CD8-positive, alpha-beta memory T cell (primary cell): ENCODE results near the gene R3HDML. TPM values are rescaled to one million over a fixed set of nuclear protein-coding genes. Genes with fewer than 3 reads are reported as not detected.
"Not testable (repeated sequence)": the region's sequence is repeated elsewhere in the genome, so short reads cannot be mapped to it uniquely, and the experiment has no call there.

Experiments
- CTCF ChIA-PET: fragments of 350-600 bp; sonication (Branson Sonifier 250); formaldehyde crosslinking; loops from one replicate; lab custom pipeline; 2021; ENCODE audit warnings: antibody characterized with exemption; lab: Charles Lee
- POLR2A ChIA-PET: fragments of 350-600 bp; sonication (Branson Sonifier 250); formaldehyde crosslinking; loops from one replicate; lab custom pipeline; 2021; ENCODE audit warnings: antibody characterized with exemption; lab: Charles Lee
- DNase-seq, 5 donors: peaks; one replicate each; pipeline versions ENCODE4 v3.0.0 to v3.0.0-alpha.2; 2020 to 2022; ENCODE audit warnings: mixed read lengths in 1 of 5
- H3K27ac ChIP-seq: one replicate; pipeline ENCODE4 v1.7.0; 2013; ENCODE audit warnings: low read depth, mild to moderate bottlenecking, low read length, moderate library complexity
- H3K27me3 ChIP-seq: 2 replicates; pipeline ENCODE4 v1.7.0; 2013; ENCODE audit warnings: low read length, mild to moderate bottlenecking; ENCODE audit not compliant: insufficient read depth, poor library complexity, severe bottlenecking
- H3K36me3 ChIP-seq: 2 replicates; pipeline ENCODE4 v1.7.0; 2013; ENCODE audit warnings: mild to moderate bottlenecking, low read length, moderate library complexity; ENCODE audit not compliant: insufficient read depth
- H3K4me1 ChIP-seq: 2 replicates; pipeline ENCODE4 v1.7.0; 2013; ENCODE audit warnings: mild to moderate bottlenecking, low read length, moderate library complexity; ENCODE audit not compliant: insufficient read depth
- H3K4me3 ChIP-seq: 2 replicates; pipeline ENCODE4 v1.7.0; 2013; ENCODE audit warnings: mild to moderate bottlenecking, low read length
- H3K9me3 ChIP-seq: 2 replicates; pipeline ENCODE4 v1.7.0; 2013; ENCODE audit warnings: mild to moderate bottlenecking, low read length
- H3K27ac Mint-ChIP-seq, 8 donors: one replicate each; pipeline ENCODE4 v1.8.0; 2020 to 2021; ENCODE audit warnings: mixed read lengths in 8 of 8, mild to moderate bottlenecking in 6 of 8, inconsistent platforms in 3 of 8, moderate library complexity in 3 of 8
- H3K27me3 Mint-ChIP-seq, 2 donors: one replicate each; pipeline ENCODE4 v1.8.0; 2020 to 2021; ENCODE audit warnings: mixed read lengths in 2 of 2, mild to moderate bottlenecking in 1 of 2, moderate library complexity in 1 of 2
- H3K36me3 Mint-ChIP-seq, 3 donors: one replicate each; pipeline ENCODE4 v1.8.0; 2020 to 2021; ENCODE audit warnings: mixed read lengths in 3 of 3, inconsistent platforms in 1 of 3, mild to moderate bottlenecking in 1 of 3
- H3K4me1 Mint-ChIP-seq, 3 donors: one replicate each; pipeline ENCODE4 v1.8.0; 2020 to 2021; ENCODE audit warnings: mixed read lengths in 3 of 3, inconsistent platforms in 1 of 3, mild to moderate bottlenecking in 1 of 3
- H3K4me3 Mint-ChIP-seq, 7 donors: one replicate each; pipeline ENCODE4 v1.8.0; 2020 to 2021; ENCODE audit warnings: mixed read lengths in 7 of 7, mild to moderate bottlenecking in 6 of 7, moderate library complexity in 4 of 7, inconsistent platforms in 2 of 7
- H3K9me3 Mint-ChIP-seq, 5 donors: one replicate each; pipeline ENCODE4 v1.8.0; 2020 to 2022; ENCODE audit warnings: mixed read lengths in 5 of 5, mild to moderate bottlenecking in 3 of 5, moderate library complexity in 2 of 5, inconsistent platforms in 1 of 5
- polyA plus RNA-seq: library from polyadenylated mRNA; unstranded; fragments of 300-500 nt; fragmentation: Illumina TruSeq; gene quantifications from one replicate; pipeline ENCODE4 v1.2.3, GENCODE V29; 2021
- total RNA-seq, 2 experiments: library from RNA; stranded (reverse); gene quantifications; one replicate each; pipeline ENCODE4 v1.2.3, GENCODE V29; 2021

The R3HDML gene
- total and polyA plus RNA-seq, 3 experiments from 2014 or later = not detected

DNA sequence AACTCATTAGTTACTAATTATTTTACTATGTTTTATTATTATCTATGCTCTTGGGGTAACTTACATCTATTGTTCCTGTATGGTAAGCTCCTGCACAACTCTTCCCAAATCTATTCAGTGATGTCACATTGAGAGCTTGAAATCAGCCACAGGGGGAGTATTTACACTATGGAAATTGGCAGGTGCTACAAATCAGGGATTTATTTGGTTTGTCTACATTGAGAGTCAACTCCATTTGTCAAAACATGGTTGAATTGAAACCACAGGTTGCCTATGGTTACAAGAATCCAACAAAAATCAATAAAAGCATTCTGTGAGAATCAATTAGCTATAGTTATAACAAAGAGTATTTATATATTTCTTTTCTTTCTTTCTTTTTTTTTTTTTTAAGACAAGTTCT lies 22.0 kb upstream of the R3HDML start:
- ChIA-PET POLR2A (no interaction called here), CTCF (interaction anchor here (0.7 to 8.5 kb wide), 2 partner anchors 99 to 135 kb away, joined by 3 to 396 read pairs; no protein-coding TSS in a partner anchor)
- H3K27ac Mint-ChIP-seq = no peak overlapping the region
- Histone ChIP-seq H3K27me3 (peaks cover 4% of the 10 kb centered on the region), H3K4me1 (peaks cover 7% of the 10 kb centered on the region), H3K4me3 (no peak overlapping the region), H3K36me3 (no peaks in the 10 kb centered on the region), H3K27ac (no peak overlapping the region), H3K9me3 (no peaks in the 10 kb centered on the region)
- no peak for DNase-seq
- no peak overlapping the region for H3K4me3 Mint-ChIP-seq
- H3K36me3 Mint-ChIP-seq = peaks cover 0 to 8% (median 0%) of the 10 kb centered on the region in 3 donors
- H3K27me3 Mint-ChIP-seq = peaks cover 17% of the 10 kb centered on the region in 2 donors
- H3K9me3 Mint-ChIP-seq = no peaks in the 10 kb centered on the region
- H3K4me1 Mint-ChIP-seq = peaks cover 14 to 16% (median 16%) of the 10 kb centered on the region in 3 donors

GRCh38 chr20:44319839-44320422 lies 16.9 kb upstream of the R3HDML start:
- Mint-ChIP-seq H3K27me3 (peaks cover 15 to 21% of the 10 kb centered on the region in 2 donors), H3K36me3 (no peaks in the 10 kb centered on the region), H3K27ac (no peak overlapping the region), H3K9me3 (no peaks in the 10 kb centered on the region), H3K4me1 (no peaks in the 10 kb centered on the region), H3K4me3 (no peak overlapping the region)
- Histone ChIP-seq H3K36me3 (no peaks in the 10 kb centered on the region), H3K27ac (no peak overlapping the region), H3K4me1 (no peaks in the 10 kb centered on the region), H3K4me3 (no peak overlapping the region), H3K9me3 (no peaks in the 10 kb centered on the region), H3K27me3 (peaks cover 4% of the 10 kb centered on the region)
- DNase-seq = no peak
- POLR2A ChIA-PET = interaction anchor here (0.7 kb wide), 1 partner anchor 465 kb away, joined by 3 read pairs; no protein-coding TSS in a partner anchor
- CTCF ChIA-PET = interaction anchor here (2.0 kb wide), 1 partner anchor 9 kb away, joined by 17 read pairs; the partner anchor contains the start of gene FITM2

GRCh38 chr20:44324343-44324742 lies 12.5 kb upstream of the R3HDML start:
- H3K4me1 Mint-ChIP-seq = no peaks in the 10 kb centered on the region
- no peak overlapping the region for H3K27ac ChIP-seq
- H3K9me3 ChIP-seq = no peaks in the 10 kb centered on the region
- CTCF ChIA-PET = interaction anchor here (2.4 kb wide), 1 partner anchor 14 kb away, joined by 12 read pairs; the partner anchor contains the start of gene FITM2
- H3K36me3 ChIP-seq = no peaks in the 10 kb centered on the region
- H3K4me3 Mint-ChIP-seq = peak overlapping the region in 2 of 7 donors; percentile 12 to 17
- peak overlapping the region in 1 of 8 donors; percentile 40 for H3K27ac Mint-ChIP-seq
- H3K4me3 ChIP-seq = no peak overlapping the region
- H3K9me3 Mint-ChIP-seq = no peaks in the 10 kb centered on the region
- no peaks in the 10 kb centered on the region for H3K36me3 Mint-ChIP-seq
- POLR2A ChIA-PET = no interaction called here
- DNase-seq = no peak
- peaks cover 4 to 15% of the 10 kb centered on the region in 2 donors for H3K27me3 Mint-ChIP-seq
- H3K4me1 ChIP-seq = no peaks in the 10 kb centered on the region
- no peaks in the 10 kb centered on the region for H3K27me3 ChIP-seq

GRCh38 chr20:44326391-44327159 lies 10.3 kb upstream of the R3HDML start:
- no peak overlapping the region for H3K4me3 ChIP-seq
- H3K36me3 ChIP-seq = no peaks in the 10 kb centered on the region
- no peaks in the 10 kb centered on the region for H3K4me1 Mint-ChIP-seq
- no peaks in the 10 kb centered on the region for H3K4me1 ChIP-seq
- H3K36me3 Mint-ChIP-seq = no peaks in the 10 kb centered on the region
- no peaks in the 10 kb centered on the region for H3K9me3 Mint-ChIP-seq
- H3K27me3 Mint-ChIP-seq = peaks cover 4 to 23% of the 10 kb centered on the region in 2 donors
- H3K27ac Mint-ChIP-seq = no peak overlapping the region
- POLR2A ChIA-PET = interaction anchor here (0.5 to 0.6 kb wide), 2 partner anchors 26 to 74 kb away, joined by 4 to 7 read pairs; no protein-coding TSS in a partner anchor
- no peak overlapping the region for H3K27ac ChIP-seq
- CTCF ChIA-PET = interaction anchor here (2.4 kb wide), 1 partner anchor 16 kb away, joined by 12 read pairs; the partner anchor contains the start of gene FITM2
- H3K9me3 ChIP-seq = no peaks in the 10 kb centered on the region
- H3K27me3 ChIP-seq = no peaks in the 10 kb centered on the region
- peak in 1 of 5 donors; percentile 19 for DNase-seq
- peak overlapping the region in 4 of 7 donors; percentile 19 to 45 (median 38) for H3K4me3 Mint-ChIP-seq

DNA sequence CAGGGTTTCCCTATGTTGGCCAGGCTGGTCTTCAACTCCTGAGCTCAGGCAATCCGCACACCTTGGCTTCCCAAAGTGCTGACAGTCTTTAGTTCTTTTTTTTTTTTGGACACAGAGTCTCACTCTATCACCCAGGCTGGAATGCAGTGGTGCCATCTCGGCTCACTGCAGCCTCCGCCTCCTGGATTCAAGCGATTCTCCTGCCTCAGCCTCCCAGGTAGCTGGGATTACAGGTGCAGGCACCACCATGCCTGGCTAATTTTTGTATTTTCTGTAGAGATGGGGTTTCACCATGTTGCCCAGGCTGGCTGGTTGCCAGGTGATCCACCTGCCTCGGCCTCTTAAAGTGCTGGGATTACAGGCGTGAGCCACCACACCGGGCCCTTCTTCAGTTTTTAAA lies 9.1 kb upstream of the R3HDML start:
- Mint-ChIP-seq H3K27ac (peak overlapping the region in 1 of 8 donors; percentile 49), H3K27me3 (peaks cover 1 to 27% of the 10 kb centered on the region in 2 donors), H3K4me3 (peak overlapping the region in 3 of 7 donors; percentile 21 to 48 (median 32))
- H3K27ac ChIP-seq, H3K4me1 Mint-ChIP-seq, H3K4me1 ChIP-seq, H3K36me3 Mint-ChIP-seq, H3K9me3 ChIP-seq, DNase-seq, H3K4me3 ChIP-seq, POLR2A ChIA-PET, H3K27me3 ChIP-seq, H3K36me3 ChIP-seq, H3K9me3 Mint-ChIP-seq: not testable (repeated sequence)
- CTCF ChIA-PET = interaction anchor here (0.9 to 2.8 kb wide), 2 partner anchors 17 to 114 kb away, joined by 3 to 8 read pairs; partner anchors contain the start of gene FITM2

DNA sequence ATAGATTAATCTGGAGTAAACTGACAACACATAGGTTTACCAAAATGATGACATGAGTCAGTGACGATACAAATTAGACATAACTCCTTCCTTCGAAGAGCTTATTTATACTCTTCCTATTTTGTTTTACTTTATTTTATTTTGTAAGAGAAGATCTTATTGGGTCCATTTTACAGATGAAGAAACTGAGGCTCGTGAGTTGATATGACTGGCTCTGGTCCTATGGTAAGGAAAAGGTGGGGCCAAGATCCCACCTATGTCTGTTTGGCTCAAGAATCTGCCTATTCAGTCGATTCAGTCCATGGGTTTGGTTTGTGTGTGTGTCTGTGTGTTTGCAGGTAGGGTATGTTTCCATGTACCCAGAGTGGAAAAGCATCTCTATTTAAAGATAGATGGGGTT lies 8.4 kb upstream of the R3HDML start:
- H3K4me1 Mint-ChIP-seq = no peaks in the 10 kb centered on the region
- POLR2A ChIA-PET = no interaction called here

DNA sequence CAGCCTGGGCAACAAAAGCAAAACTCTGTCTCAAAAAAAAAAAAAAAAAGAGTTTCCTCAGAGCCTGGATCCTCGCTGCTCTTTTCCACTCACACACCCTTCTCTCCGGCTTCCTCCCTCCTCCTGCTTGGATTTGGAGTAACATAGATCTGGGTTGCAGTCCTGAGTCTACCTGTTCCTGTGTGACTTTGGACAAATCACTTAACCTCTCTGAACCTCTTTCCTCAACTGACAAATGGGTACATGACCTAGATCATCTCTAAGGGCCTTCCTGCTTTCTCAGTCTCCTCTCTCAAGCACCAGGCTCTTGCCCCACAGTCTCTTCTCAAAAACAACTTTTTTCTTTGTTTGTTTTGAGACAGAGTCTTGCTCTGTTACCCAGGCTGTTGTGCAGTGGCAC lies 5.6 kb upstream of the R3HDML start:
- no peaks in the 10 kb centered on the region for H3K27me3 ChIP-seq
- H3K4me1 ChIP-seq = no peaks in the 10 kb centered on the region
- H3K36me3 ChIP-seq = no peaks in the 10 kb centered on the region
- Mint-ChIP-seq H3K4me3 (no peak overlapping the region), H3K9me3 (no peaks in the 10 kb centered on the region), H3K27ac (no peak overlapping the region), H3K27me3 (peaks cover 16 to 38% of the 10 kb centered on the region in 2 donors), H3K36me3 (no peaks in the 10 kb centered on the region), H3K4me1 (no peaks in the 10 kb centered on the region)
- no peak overlapping the region for H3K4me3 ChIP-seq
- H3K27ac ChIP-seq = no peak overlapping the region
- no peak for DNase-seq
- POLR2A ChIA-PET = no interaction called here
- no peaks in the 10 kb centered on the region for H3K9me3 ChIP-seq
- CTCF ChIA-PET = no interaction called here

More for the DNA sequence above, 8.4 kb upstream of the R3HDML start:
- Histone ChIP-seq H3K36me3 (no peaks in the 10 kb centered on the region), H3K9me3 (no peaks in the 10 kb centered on the region), H3K27ac (no peak overlapping the region), H3K27me3 (no peaks in the 10 kb centered on the region), H3K4me3 (no peak overlapping the region), H3K4me1 (no peaks in the 10 kb centered on the region)
- H3K4me3 Mint-ChIP-seq = peak overlapping the region in 1 of 7 donors; percentile 48
- no peak overlapping the region for H3K27ac Mint-ChIP-seq
- no peaks in the 10 kb centered on the region for H3K36me3 Mint-ChIP-seq
- no peaks in the 10 kb centered on the region for H3K9me3 Mint-ChIP-seq
- H3K27me3 Mint-ChIP-seq = peaks cover 3 to 29% of the 10 kb centered on the region in 2 donors
- DNase-seq = no peak
- CTCF ChIA-PET = interaction anchor here (2.8 kb wide), 1 partner anchor 17 kb away, joined by 8 read pairs; the partner anchor contains the start of gene FITM2

DNA sequence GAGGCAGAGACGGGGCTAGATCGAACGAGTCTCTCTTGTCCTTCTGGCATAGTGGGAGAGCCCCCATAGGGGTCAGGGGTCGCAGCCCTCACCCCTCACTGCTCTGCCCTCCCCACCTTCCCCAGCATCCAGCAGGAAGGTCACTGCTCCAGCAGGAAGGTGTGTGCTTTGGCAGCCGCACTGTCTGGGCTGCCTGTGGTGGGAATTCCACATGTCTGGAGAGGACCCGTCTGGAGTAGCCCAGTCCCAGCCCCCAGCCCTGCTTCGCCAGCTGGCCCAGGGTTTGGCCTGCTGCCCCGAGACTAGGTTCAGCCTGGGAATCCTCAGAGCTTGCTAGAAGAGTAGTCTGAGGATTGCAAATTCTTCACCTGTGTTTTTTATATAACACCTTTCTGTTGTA lies 2.5 kb upstream of the R3HDML start:
- Histone ChIP-seq H3K9me3 (no peaks in the 10 kb centered on the region), H3K27me3 (no peaks in the 10 kb centered on the region), H3K27ac (no peak overlapping the region), H3K4me3 (no peak overlapping the region), H3K36me3 (no peaks in the 10 kb centered on the region), H3K4me1 (no peaks in the 10 kb centered on the region)
- POLR2A ChIA-PET = no interaction called here
- Mint-ChIP-seq H3K27ac (no peak overlapping the region), H3K36me3 (no peaks in the 10 kb centered on the region), H3K4me1 (no peaks in the 10 kb centered on the region), H3K27me3 (peaks cover 21 to 40% of the 10 kb centered on the region in 2 donors), H3K9me3 (no peaks in the 10 kb centered on the region), H3K4me3 (no peak overlapping the region)
- CTCF ChIA-PET = interaction anchor here (1.9 kb wide), 1 partner anchor 23 kb away, joined by 5 read pairs; the partner anchor contains the start of gene FITM2
- no peak for DNase-seq
